GOT3 (cell line): ENCODE results near the gene BCKDHB.
"Not testable (repeated sequence)": the region's sequence is repeated elsewhere in the genome, so short reads cannot be mapped to it uniquely, and the experiment has no call there.

Source experiments
- DNase-seq: peaks from one replicate; lab custom pipeline; 2025; ENCODE audit warnings: mixed read lengths; lab: John Stamatoyannopoulos, UW

BCKDHB gene

DNA sequence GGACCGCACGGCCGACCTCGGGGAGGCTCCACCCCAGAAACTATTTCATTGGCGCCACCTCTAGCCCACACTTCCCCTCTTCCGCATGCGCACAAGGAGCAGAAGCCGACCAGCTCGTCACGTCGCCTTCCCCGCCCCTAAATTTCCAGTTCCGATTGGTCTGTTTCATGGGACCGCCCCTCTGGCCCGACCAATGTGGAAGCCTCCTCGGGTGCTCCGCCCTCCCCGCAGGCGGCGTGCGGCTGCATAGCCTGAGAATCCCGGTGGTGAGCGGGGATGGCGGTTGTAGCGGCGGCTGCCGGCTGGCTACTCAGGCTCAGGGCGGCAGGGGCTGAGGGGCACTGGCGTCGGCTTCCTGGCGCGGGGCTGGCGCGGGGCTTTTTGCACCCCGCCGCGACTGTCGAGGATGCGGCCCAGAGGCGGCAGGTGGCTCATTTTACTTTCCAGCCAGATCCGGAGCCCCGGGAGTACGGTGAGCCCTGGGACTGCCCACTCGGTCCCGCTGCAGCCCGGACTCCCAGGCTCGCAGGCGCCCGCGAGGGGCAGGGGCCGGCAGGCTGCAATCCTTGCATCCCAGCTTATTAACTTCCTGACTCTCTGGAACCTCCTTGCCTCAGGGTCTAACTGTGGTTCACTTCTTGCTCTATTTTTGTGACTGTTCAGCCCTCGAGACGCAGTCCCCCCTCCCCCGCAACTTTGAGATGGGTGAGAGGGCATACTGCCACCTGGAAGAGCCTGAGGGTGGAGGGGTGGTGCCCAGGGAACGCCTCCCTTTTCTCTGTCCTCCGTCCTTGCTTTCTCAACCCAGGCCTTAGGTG lies at the start of gene BCKDHB:
TSS of gene BCKDHB (plus strand) at position 254 of the 818 bp plus-strand sequence. CDS start at position 277, 23 bp downstream.
- DNase-seq, result peak; percentile 89

DNA sequence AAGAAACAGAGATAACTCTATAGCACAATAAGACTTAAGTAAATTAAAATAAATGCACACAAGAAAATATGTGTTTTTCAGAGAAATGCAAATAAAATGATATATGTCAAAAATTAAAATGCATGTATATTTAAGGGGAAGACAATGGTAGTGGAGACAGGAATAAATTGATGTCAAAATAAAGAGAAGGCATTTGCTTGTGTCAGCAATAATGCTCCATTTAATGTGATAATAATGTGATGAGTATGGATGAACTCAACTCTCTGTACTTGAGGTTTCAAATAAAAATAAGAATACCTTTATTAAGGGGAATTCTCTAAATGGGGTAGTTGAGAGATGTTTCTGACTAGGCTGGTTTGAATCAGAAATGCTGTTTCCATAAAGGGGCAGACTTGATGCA lies 45.7 kb upstream of the BCKDHB start:
- DNase-seq, result no peak

DNA sequence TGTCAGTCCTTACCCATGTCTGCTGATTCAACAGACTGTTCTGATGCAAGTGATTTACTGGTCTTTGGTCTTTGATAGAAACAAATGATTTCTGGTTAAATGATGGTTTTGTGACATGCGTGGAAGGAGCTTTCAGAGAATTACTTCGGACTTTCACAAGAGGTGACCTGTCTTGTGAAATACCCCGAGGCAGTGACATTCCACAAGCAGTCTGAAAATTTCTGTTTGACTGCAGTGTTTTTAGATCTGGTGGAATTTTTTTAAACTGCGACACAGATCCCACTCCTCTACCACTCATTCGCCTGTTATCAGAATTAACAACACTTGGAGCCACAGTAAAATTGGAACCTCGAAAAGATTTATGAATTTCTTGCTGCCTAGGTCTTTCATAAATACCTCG lies 38.3 kb upstream of the BCKDHB start:
- not testable (repeated sequence) for DNase-seq

DNA sequence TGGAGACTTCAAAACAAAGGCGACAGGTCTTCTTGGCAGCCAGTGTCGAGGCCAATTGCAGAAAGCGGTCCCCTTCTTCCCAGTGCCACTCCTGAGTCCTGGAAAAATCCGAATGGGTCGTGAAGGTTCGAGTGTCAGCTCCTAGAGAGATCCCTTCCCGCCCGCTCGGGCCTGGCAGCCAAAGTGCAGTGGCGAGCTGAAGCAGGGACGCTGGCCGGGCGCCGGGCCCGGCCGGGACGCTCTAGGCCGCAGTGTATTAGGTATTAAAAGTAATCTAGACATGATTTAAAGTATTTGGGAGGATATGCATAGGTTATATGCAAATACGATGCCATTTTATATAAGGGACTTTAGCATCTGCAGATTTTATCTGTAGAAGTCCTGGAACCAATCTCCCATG lies 36.0 kb upstream of the BCKDHB start:
- not testable (repeated sequence) for DNase-seq

DNA sequence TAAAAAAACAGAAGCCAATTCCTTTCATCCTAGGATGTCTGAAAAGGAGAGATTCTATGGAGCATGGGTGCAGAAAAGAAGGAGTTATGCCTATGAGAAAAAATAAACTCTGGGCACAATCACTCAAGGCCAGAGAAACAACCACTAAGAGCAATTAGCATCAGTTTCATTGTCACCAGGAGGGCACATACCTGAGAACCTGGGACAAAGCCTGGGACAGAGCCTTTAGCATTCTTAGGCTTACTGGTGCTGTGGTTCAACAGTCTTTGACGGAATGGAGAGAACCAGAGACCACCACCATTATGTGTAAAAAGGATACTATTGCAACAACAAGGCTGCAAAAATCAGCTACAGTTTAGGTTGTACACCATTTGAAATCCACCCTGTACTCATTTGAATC lies 29.4 kb upstream of the BCKDHB start:
- DNase-seq, result no peak

DNA sequence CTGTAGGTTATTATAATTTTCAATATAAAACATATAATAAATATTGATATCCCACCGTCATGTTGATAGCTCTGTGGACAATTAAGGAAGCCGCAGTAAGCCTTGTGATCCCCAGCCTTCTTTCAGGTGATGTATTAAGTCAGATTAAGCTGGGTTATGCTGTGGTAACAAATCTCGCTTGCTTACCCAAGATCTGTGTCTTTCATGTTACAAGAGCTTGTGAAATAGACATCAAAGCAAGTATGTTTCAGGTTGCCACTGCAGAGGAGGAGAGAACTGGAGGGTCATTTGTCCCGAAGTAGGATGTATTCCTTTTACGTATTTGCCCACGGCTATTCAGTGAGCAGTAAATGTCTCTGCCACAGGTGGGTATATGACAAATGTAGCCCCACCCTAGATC lies 17.8 kb upstream of the BCKDHB start:
- DNase-seq, result no peak

DNA sequence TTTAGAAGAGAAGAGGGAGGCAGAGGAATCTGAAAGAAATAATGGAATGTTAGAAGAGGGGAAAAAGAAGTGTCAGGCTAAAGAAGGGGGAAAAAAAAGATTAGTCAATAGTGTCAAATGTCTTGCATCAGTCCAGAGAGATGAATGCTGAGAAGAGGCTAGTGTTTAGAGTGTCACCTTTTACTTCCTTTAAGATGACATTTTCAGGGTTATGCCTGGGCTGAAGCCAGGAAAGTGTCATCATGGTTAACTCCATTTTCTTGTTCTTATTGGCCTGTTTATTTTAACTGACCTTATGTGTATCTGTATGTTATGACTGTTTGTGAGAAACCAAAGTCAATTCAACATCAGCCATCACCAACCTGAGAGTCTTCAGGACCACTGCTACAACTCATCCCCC lies 15.0 kb upstream of the BCKDHB start:
- no peak for DNase-seq

DNA sequence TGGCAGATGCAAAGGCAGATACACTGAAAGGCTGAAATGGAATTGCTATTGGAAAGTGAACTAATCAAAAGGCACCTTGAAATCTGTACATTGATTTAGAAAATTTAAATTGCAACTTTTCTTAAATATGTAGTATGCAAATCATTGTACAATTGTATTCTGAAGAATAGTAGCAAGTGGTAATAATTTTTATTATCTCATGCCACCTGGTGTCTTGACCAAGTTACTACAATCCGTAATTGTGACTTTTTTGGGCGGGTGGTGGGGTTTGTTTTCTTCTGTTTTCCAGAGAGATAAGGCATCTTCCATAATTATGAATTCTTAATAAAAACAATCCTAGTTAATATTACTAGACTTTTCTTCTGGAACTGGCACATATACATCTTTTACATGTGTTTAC lies 12.5 kb upstream of the BCKDHB start:
- DNase-seq, result no peak

DNA sequence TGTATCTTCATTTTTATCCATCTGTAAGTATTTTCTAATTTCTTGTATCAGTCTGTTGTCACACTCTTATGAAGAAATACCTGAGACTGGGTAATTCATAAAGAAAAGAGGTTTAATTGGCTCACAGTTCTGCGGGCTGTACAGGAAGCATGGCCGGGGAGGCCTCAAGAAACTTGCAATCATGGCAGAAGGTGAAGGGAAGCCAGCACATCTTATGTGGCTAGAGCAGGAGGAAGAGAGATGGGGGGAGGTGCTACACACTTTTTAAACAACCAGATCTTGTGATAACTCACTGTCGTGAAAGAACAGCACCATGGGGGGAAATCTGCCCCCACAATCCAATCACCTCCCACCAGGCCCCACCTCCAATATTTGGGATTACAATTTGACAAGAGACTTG lies 10.9 kb upstream of the BCKDHB start:
- DNase-seq, result no peak

DNA sequence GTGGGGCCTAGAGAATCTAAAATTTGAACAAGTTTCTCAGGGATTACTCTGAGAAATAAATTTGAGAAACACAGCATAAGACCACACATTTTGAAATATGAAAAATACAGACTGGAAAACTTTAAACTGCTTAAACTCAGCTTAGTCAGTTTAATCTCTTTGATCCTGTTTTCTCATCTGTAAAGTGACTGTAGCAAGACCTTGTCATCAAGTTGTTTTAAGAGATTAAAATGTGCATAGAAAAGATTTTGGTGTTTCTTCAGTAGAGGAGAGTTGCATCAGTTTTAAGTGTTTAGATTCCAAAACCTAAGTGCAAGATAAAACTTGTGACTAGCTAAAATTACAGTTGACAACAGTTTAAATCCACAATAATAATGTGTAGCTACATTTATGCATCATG lies 8.1 kb upstream of the BCKDHB start:
- DNase-seq, result no peak

DNA sequence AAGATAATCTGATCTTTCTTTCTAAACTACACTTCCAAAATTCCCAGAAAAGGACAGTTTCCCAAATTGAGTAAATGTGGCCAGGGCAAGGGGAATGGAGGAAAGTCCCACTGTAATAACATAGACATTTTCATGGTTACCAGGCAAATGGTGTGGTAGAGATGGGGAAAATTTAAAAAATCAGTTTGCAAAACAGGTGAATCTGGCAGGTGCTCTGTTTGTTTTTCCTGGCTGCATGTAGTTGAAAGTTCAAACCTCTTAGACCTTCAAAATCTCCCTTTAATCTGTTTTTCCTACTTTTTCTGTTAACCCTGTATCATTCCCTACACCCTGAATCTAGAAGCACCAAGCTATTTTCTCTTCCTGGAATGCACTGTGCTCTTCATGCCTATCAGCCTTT lies 2.0 kb upstream of the BCKDHB start:
- no peak for DNase-seq

DNA sequence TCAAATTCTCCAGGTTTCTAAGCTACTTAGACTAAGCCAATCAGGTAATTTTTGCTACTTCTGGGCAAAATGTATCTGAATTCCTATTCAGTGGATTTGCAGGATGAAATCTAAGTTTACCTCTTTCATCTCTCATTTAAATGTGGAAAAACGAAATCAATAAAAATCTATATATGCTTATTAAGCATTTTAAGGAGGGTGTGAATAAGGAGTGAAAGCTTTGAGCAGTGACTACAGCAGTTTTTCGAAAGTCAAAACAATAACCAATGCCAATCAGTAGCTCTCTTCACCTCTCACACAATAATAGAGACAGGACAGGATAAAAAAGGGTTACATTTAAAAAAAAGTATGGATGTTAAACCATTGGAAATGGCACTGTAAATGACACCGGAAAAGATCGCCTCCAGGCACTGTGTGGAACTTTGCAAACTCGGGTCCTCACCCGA lies 476 bp upstream of the BCKDHB start:
- DNase-seq, result no peak

DNA sequence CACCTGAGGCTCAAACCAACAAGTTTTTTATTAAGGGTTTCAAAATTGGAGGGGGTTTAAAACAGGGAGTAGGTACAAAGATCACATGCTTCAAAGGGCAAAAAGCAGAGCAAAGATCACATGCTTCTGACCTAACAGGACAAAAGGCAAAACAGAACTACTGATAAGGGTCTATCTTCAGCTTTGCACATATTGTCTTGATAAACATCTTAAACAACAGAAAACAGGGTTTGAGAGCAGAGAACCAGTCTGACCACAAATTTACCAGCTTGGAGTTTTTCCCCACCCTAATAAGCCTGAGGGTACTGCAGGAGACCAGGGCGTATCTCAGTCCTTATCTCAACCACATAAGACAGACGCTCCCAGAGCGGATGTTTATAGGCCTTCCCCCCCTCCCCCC lies 16.1 kb downstream of the BCKDHB start:
- DNase-seq, result not testable (repeated sequence)

DNA sequence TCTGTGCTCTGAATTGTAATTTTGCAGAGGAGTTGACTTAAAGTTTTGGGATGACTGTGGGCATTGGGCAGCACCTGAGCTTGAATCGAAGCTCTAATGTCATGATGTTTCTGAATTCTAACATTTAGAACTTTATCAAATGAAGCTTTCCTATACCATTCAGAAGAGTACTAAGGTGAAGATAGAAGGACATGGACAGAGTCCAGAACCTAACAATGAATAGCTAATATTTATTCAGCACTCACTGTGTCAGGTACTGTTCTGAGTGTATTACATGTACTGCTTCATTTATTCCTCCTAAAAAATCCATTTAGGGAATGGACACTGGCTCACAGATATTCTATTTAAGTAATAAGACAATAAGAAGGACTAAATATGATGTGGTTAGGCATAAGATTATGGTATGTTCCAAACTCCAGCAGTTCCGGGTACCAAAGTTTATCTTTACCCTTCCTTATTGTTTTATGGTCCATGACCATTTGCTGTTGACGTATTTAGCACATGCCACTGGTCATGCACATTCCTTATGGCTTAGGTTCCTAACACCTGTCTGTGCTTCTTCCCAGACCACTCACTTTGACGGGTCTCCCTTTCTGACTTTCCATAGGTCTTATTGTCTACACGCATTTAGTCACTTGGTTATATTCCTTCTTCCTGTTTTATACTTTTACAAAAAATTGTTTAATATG lies 20.3 kb downstream of the BCKDHB start:
- DNase-seq, result no peak

DNA sequence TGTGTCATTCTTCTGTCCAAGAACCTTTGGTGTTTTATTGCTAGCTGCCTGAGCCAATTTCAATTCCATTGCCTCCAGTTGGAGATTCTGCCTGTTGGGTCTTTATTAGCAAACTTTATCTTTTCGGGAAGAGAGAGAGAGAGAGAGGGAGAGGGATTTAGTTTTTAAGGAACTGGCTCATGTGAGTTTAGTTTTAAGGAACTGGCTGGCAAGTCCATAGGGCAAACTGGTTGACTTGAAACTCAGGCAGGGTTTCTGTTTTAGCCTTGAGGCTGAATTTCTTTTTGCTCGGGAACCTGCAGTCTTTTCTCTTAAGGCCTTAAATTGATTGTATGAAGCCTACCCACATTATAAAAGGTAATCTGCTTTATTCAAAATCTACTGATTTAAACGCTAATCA lies 23.0 kb downstream of the BCKDHB start:
- DNase-seq, result no peak

DNA sequence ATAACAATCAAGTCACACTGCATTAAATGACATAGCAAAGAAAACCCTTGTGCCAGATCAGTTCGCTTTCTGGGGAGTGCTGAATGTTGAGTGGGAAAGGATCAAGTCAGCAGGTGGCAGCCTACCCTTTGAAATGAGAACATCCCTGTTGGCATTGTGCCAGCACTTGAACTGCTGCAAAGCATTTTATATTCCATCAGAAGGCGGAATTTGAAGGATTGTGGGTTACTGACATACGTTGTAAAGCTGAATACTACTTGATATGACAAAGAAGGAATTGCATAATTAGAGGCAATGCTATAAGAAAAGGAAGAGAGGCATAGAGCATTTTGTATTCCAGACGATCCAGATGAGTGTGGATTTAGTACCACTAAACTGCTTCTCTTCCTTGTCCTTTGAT lies 26.5 kb downstream of the BCKDHB start:
- no peak for DNase-seq

DNA sequence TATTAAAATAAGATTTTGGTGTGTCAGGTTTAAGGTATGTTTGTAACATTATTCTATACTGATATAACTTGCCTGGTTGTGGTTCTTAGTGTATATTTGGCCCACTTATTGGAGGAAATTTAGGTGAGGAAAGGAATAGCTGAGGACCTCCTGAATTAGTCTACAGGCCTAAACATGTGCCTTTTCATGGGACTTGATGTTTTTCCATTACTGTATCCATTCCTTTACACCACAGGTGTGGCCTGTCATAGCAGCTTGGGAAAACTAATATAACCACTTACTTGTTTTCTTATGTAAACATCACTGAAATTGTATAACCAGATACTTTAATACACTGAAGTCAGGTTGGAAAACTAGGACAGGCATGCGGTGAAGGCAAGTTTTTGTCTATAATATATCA lies 27.6 kb downstream of the BCKDHB start:
- no peak for DNase-seq

DNA sequence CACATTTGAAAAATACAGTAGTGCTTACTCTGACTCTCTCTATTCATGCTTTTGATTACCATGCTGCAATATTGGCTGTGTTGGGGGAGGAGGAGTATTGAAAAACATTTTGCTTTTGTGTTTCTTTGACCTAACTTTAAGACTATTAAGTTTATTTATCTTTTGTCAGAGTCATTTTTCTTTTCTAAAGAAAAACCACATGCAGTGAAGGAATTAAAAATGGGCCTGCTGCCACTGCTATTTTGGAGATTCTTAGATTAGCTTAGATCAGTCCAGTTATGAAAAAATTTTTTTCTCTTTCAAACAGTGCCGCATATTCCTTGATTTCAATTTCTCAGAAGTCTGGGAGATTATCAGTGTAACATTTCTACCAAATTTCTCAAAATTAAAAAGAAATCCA lies 36.1 kb downstream of the BCKDHB start:
- no peak for DNase-seq

DNA sequence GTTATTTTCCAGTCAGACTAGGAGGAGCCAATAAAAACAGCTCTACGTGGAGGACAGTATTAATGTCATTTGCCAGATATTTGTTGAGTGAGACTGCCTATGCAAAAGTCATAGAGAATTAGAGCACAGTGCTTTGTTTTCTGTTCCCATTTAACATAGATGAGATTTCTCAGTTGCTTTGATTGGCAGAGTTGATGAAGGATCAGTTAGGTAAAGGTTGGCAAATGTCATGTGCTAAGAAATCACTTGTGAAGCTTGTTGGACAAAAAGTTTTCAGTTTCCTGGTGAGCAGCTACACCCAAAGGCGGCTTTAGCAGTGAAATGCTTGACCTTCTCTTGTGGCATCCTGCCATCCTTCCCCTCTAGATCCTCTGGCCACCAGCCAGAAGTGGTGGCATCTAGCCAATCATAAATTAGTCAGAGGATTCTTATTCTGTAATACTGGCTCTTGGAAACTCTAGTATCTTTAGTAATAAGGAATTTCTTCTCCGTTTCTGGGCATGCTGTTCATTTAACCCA lies 37.0 kb downstream of the BCKDHB start:
- DNase-seq, result peak; percentile 15

DNA sequence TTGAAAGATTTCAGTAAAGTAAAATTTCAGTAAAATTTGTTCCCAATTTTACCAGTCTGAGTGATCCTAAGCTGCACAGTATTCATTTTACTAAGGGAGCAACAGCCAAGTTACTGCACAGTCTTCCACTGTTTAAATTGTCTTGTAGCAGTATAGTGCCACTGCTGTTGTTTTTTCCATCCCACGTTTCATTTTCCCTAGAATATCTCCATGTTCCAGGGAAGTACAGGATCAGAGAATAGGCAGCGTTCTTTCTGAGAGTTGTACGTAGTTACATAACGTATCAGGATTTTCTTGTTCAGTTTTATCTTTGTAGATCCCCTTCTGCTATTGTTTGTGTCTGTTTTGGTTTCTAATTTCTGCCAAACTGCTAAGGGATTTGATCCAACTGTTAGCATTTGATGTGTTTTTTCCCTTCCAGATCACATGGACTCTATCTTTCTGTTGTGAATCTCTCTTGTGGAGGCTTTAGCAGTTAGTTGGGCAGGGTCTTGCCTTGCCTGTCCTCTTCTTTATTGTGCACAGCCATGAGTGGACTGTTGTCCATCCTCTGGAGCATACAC lies 38.4 kb downstream of the BCKDHB start:
- DNase-seq, result no peak

DNA sequence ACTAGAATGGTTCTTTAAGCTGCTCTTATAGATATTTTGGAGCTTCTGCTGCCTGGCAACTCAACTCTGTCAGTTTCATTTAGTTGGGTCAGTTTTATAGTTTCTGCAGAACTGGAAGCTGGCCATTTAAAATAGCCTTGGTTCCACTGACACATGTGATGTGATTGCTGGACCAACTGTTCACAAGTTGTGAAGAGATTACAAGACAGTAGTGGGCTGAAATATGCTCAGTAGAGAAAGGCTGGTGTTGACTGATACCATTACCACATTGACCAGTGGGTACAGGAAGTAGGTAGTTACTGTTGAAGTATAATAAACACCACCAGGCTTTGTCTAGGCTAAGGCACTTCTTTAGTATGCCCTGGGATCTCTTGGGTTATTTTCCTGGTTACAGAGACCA lies 39.0 kb downstream of the BCKDHB start:
- DNase-seq, result no peak

DNA sequence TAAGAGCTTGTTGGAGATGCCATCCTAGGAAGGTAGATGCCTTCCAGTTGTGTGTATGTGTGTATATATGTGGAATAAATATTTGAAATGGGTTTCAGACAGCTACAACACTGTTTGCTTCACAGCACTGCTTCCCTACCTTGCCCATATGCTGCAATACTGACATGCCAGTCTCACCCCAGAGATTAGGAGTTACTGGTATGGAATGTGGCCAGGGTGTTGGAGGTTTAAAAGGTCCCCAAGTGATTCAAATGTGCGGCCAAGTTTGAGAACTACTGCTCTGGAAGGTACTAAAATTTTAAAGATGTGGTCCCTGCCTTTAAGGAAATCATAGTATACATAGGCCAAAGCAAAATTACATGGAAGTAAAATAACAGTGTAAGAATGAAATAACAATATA lies 39.5 kb downstream of the BCKDHB start:
- no peak for DNase-seq

DNA sequence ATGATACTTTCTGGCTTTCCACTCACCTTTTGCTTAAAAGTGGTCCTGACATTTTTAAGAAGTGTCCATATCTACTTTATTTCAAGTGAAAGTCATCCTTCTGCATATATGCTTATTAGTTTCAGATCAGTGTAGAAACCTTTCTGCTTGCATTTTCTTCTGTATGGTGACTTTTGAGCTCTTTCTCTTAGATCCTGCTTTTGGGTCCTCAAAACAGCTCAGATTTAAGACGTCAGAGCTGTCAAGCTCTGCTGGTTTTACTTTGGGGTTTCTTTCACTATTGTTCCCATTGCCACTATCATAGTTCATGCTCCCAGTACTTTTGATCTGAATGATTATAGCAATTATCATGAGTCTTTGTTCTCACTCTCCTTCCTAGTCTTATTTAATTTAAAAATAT lies 41.7 kb downstream of the BCKDHB start:
- DNase-seq, result no peak
